ENCODE data around the gene RWDD2A. TPM values are rescaled to one million over a fixed set of nuclear protein-coding genes. Genes with fewer than 3 reads are reported as not detected.

The RWDD2A gene
- total RNA-seq: 1.3 and 1.5 TPM in 2 replicates

DNA sequence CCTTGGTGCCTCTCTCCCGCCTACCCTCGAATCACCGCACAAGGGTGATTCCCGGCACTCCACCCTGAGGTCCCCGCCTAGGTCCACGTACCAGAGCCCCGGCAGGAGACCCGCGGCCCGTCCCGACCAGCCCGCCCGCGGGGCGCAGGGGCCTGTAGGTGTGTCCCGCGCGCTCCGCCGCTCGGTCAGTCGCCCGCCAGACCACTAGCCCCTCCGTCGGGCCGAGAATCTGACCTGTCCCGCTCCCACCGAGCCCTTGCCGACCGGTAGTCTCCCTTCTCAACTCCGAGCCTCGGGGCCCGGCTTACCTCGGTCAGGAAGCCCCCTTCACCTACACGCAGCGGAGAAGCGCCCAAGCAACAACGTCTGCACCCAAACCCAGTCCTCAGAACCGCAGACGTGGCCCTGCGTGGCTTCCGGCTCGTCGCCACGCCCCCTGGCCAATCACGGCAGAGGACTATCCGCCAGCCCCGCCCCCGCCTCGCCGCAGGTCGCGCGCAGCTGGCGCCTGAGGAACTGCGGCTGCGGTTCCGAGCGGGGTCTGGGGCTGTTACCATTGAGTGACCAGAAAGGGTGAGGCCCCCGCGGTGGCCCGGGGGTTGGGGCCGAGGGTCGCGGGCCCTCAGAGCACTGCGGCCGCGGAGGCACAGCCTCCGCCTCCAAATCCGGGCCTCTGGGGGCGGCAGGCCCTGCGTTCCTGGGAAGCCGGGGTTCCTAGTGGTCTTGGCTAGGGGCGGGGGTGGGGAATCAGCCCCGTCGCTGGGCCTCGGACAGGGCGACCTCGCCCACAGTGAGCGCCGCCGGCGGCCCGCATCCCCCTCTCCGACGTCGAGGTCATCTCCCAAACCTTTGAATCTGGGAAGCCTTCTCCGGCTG is at the start of gene RWDD2A, which contains the start of gene PGM3:
Gene RWDD2A, plus strand, starts transcription at position 487 of the 876 bp plus-strand sequence. CDS start 1,095 bp downstream, outside the sequence.
Gene PGM3, minus strand, starts transcription at position 395 of the 876 bp plus-strand sequence. CDS start 2,253 bp downstream, outside the sequence.
- intact Hi-C loops (cut with micrococcal nuclease): loop anchor here (1.0 to 10.0 kb wide), 5 partner anchors 22 to 1440 kb away; partner anchors contain the start of genes CYB5R4, DOP1A, IBTK and RIPPLY2

DNA sequence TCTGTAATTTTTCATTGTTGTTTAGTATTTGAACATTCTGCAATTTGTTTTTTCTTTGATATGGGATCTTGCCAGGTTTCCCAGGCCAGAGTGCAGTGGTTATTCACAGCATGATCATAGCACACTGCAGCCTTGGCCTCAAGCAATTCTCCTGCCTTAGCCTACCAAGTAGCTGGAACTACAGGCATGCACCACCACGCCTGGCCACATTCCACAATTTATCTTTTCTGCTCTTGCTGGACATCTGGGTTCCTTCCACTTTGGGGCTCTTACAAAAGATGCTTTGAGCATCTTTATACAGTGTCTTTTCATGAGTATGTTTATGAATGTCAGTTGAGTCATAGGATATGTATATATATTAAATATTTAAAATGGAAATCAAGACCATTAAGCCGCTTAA is 42.0 kb upstream of the RWDD2A start:
- intact Hi-C loops (cut with micrococcal nuclease): no loop called here

DNA sequence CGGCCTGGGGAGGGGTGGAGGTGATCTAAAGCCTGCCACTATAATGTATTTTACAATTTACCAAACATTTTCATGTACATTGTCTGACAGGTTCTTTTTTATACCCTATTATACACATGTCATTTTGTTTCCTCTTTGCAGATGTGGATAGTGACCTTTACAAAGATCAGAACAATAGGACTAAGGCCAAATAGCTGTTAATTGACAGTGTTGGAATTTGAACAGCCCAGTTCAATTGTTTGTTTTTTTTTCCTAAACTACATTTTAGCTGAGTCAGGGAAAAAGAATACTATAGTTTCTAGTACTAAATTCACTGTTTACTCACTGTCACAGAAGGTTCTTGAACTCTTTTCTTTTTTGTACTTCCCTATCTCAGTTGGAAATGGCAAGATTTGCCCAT is 40.2 kb upstream of the RWDD2A start:
- intact Hi-C loops (cut with micrococcal nuclease): no loop called here

DNA sequence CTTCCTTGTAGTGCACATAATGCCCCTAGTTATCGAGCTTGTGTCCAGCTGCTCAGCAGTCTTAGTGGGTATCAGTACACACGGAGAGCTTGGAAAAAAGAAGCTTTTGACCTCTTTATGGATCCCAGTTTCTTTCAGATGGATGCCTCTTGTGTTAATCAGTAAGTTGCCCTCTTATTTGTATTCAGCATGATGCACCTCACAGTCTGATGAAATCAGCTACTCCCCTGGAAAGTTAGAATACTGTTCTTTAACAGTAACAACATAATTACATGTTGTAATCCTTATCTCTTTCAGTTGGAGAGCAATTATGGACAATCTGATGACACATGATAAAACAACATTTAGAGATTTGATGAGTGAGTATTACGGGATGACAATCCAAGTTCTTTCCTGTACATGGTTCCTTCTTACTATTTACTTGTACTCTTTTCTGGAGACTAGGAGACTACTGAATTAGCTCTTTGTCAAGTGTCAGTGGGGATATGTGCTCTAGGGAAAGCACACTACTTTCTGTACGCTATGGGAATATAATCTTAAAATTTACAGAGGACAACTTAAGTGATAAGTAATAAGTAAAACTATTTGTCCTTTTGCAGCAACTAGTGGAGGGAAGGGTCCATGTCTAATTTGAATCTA is 39.2 kb upstream of the RWDD2A start:
- intact Hi-C loops (cut with micrococcal nuclease): no loop called here

DNA sequence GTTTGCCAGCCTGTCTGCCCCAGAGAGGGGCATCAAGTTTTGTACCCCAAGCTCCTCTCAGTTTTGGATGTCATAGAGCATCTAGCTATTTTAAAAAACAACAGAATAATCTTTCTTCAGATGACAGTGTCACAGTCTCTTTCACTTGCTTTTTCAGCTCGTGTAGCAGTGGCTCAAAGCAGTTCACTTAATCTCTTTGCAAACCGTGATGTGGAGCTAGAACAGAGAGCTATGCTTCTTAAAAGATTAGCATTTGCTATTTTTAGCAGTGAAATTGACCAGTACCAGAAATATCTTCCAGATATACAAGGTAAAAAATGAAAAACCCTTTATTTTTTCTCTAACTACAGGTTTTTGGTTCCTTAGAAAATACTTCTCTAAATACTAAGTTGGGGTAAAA is 37.4 kb upstream of the RWDD2A start:
- intact Hi-C loops (cut with micrococcal nuclease): no loop called here

DNA sequence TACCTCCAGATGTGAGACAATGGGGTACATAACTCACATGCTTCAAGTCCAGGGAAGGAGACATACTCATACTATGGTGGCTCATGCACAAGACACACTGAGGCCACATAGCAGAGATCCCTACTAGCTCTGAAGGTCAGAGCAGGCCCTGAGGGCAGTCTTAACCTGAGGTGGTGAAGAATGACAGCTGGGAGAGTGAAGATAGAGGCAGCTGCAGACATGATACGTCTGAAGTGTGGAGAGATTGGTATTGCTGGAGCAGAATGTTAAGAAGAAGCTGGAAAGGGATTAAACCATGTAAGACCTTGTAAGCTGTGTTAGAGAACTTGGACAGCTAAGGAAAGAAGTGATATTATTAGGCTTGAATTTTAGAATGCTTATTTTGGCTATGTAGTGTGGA is 33.0 kb upstream of the RWDD2A start:
- intact Hi-C loops (cut with micrococcal nuclease): no loop called here

DNA sequence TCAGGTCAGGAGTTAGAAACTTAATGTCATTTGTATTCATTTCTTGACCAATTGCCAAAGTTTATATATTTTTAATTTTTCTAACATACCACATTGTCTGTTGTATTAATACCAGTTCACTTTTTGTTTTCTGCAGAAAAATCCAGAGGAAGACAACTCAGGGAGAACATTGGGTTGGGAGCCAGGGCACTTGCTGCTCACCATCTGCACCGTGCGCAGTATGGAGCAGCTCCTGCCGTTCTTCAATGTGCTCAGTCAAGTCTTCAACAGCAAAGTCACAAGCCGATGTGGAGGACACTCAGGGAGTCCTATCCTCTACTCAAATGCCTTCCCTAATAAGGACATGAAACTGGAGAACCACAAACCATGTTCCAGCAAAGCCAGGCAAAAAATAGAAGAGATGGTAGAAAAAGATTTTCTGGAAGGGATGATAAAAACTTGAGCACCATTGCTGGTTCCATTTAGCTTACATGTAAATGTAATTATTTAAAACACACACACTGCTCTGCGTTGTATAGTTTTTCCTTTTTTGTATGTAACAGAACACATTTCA is 25.4 kb upstream of the RWDD2A start:
- intact Hi-C loops (cut with micrococcal nuclease): no loop called here

DNA sequence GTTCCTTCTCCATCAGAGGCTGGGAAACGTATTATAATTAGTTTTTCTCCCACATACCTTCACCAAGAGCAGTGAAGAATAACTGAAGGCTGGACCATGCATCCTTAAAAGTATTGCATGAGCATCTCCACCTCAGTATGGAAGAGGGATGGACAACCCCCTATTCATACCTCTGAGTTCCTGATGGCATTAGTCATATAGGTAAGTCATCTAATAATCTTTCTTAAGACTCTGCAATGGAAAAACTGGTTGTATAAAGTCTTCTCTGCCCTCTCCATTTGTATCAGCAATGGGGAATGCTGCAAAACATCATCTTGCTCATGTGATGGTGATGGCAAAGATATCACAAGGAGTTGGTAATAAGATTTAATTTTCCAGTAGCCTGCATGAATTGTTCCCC is 24.6 kb upstream of the RWDD2A start:
- intact Hi-C loops (cut with micrococcal nuclease): no loop called here

DNA sequence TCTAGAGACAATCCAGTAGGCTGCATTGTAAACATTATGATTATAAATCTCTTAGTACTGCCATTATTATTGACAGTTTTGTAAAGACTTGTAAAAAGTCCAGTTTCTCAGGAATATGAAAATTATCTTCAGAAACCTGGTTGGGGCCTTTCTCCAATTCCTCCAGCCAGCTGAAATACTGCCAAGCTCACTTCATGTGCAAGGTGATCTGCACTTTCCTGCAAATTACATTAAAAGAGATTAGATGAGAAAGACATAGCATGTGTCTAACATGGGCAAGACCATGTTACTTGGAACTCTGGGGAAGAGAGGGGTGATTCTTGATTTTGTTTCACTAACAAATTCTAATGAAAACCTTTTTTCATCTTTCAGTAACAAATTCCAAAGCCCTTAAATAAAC is 24.1 kb upstream of the RWDD2A start:
- intact Hi-C loops (cut with micrococcal nuclease): no loop called here

DNA sequence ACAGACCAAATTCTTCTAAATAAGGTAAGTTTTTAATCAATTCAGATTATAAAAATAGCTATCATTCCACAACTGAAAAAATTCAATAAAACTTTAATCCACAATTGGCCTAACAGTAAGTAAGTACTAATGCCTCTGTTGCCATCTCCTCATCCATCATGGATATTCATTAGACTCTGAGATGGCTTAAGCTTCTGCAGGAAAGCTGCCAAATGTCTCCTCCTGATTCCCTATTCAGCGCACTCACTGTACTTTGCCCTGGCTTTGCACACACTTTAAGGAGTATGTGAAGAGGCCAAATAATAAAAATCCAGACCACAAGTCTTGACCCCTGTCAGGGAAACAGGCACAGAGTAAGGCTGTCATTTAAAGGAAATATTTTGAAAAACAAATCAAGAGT is 23.6 kb upstream of the RWDD2A start:
- intact Hi-C loops (cut with micrococcal nuclease): no loop called here

DNA sequence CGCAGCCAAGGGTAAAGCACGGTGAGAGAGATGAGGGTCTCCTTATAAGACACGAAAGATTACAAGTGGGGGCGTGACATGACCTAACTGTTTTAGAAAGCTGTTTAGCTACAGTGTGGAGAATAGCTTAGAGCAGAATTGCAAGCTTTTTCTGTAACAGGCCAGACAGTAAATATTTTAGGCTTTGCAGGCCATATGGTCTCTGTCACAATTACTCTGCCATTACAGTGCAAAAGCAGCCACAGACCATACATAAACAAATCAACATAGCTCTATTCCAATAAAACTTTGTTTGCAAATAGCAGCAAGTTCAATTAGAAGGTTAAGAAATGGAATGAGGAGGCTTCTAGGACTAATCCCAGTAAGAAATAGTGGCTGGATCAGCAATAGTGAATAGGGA is 16.9 kb upstream of the RWDD2A start:
- intact Hi-C loops (cut with micrococcal nuclease): no loop called here

DNA sequence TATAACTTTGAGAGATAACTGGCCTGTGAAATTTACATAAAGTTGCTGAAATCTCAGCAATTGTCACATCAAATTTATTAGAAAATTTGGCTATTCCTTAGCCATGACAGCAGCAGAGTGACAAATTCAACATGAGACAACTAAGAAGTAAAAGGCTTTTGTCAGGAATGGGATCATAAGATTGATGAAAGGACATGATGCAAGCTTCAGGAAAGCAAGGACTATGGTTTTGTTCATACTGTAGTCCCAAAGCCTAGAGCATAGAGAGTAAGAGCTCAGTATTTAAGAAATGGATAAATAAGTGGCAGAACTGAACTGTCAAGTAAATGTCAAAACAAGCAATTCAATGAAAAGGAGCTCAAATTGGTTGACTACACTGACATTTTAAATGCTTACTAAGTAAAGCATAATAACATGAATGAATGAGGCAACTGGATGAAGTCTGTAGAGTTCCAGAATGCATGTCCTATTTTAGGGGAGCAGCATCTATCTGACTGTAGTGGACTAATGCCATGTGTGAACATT is 12.7 kb upstream of the RWDD2A start:
- intact Hi-C loops (cut with micrococcal nuclease): no loop called here

DNA sequence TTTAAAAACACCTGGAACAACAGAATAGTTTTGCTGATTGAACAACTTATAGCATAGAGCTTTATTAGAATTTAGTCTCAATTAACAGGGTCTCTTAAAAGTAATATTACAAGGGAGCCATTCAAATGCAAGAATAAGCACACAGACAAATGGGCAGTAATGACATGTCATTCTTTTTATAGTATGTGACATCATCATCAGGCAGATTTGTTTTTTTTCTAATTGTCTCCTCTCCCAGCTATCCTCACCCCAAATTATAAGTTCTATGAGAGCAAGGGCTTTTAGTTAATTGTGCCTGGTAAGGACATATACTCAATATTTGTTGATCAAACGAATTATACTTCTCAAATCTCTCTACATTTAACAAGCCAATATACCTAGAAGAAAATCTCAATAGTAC is 11.0 kb upstream of the RWDD2A start:
- intact Hi-C loops (cut with micrococcal nuclease): no loop called here

DNA sequence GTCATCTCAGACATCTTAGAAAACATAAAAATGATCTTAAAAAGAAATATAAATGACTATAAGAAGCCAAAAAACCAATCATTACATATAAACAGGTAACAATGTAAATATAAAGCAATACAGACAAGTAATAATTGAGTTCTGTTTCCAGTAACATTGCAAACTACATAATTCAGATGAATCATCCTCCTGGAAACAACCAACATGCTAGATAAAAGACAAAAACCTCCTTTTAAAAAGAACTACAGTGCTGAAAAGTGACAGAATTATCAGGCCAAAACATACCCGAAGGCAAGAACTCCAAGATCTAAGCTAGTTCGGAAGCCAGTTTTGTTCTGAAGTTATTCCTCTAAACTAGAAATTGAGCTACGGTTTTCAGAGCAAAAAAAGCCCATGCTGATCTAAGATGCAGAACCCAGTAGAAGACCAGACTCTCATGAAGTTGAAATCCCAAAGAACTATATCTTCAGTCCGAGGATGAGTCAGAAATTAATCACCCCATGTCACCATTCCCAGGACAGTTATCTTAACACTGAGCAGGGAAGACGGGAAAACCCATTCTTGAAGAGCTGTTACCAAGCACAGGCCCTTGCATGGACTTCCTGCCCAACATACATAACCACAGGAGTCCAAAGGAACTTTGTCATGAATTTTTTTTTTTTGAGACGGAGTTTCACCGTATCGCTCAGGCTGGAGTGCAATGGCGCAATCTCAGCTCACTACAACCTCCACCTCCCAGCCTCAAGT is 9.9 kb upstream of the RWDD2A start:
- intact Hi-C loops (cut with micrococcal nuclease): no loop called here

DNA sequence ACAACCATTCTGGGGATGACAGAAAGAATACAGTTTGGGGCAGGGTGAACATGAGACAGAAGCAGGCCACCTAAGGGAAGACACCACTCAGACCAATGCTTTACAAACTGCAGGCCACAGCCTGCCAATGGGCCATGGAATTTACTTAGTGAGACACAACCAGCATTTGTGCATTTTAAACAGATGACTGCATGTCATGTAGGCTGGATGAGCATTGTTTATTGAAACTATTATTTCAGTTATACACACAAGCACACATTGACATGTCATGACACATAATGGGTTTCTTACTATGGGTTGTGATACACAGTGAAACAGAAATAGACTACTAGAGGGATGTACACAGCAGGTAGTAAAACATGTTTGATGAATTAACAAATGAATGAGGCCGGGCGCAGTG is 8.1 kb upstream of the RWDD2A start:
- intact Hi-C loops (cut with micrococcal nuclease): no loop called here

DNA sequence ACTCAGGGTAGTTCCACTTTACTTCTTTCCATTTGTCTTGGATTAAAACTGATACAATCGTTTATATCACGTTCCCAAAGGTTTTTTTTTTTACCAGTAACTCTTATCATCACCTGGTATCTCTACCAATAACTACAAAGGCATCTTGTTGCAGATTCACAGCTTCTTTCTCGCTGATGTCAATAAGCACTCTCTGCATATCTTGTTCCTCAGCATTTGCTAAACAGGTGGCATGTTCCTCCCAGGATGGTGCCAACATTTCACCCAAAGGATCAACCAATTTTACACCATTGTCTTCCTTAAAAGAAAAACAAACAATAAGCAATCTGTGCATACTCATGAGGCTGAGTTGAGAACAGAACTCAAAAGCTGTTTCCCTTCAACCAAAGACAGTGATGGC is 4.7 kb upstream of the RWDD2A start:
- intact Hi-C loops (cut with micrococcal nuclease): no loop called here

DNA sequence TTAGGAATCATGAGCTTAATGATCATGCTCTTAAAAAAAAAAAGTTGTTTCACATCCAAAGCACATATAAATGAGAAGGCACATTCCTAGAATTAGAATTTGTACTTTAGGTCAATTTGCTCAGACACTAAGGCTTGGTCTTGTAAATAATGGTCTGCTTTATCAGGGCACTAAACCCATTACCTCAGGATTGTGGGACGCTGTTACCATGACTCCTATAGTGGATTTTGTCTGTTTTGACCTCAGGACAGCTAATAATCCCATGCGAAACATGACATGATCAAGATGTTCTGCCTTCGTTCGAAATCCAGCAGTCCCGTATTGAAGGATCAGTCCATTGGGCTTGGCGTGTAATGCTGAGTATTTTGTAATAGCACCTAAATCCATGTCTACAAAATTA is 2.5 kb upstream of the RWDD2A start:
- intact Hi-C loops (cut with micrococcal nuclease): loop anchor here (10.0 kb wide), 1 partner anchor 664 kb away; the partner anchor contains the start of genes CYB5R4 and RIPPLY2

DNA sequence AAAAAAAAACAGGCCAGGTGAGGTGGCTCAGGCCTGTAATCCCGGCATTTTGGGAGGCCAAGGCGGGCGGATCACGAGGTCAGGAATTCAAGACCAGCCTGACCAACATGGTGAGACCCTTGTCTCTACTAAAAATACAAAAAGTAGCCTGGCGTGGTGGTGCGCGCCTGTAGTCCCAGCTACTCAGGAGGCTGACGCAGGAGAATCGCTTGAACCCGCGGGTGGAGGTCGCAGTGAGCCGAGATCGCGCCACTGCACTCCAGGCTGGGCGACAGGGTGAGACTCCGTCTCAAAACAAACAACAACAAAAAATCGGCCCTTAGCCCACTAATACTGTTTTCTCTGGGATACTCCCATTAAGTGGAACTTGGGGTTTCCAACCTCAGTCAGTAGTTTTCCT is 1.2 kb upstream of the RWDD2A start:
- intact Hi-C loops (cut with micrococcal nuclease): loop anchor here (2.0 to 10.0 kb wide), 3 partner anchors 663 to 1439 kb away; partner anchors contain the start of genes CYB5R4, IBTK, RIPPLY2 and TENT5A

DNA sequence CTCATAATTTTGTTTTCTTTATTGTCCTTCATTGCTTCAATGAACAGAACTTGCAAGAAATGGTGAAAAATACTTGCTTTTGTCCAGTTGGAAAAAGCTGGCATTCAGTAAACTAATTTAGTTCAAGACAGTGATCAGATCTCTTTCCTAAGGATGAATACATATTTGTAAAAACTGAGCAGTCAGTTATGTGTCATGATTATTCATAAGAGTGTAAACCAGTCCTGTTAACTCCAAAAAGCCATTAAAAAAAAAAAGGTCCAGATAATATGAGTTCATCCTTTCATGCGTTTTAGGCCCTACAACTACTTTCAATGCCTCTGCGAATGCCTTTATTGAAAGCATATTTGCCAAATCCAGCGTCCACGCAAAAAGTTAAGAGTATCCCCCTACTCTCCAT is 701 bp upstream of the RWDD2A start:
- intact Hi-C loops (cut with micrococcal nuclease): loop anchor here (2.0 to 10.0 kb wide), 3 partner anchors 662 to 1440 kb away; partner anchors contain the start of genes CYB5R4, IBTK, RIPPLY2 and TENT5A

DNA sequence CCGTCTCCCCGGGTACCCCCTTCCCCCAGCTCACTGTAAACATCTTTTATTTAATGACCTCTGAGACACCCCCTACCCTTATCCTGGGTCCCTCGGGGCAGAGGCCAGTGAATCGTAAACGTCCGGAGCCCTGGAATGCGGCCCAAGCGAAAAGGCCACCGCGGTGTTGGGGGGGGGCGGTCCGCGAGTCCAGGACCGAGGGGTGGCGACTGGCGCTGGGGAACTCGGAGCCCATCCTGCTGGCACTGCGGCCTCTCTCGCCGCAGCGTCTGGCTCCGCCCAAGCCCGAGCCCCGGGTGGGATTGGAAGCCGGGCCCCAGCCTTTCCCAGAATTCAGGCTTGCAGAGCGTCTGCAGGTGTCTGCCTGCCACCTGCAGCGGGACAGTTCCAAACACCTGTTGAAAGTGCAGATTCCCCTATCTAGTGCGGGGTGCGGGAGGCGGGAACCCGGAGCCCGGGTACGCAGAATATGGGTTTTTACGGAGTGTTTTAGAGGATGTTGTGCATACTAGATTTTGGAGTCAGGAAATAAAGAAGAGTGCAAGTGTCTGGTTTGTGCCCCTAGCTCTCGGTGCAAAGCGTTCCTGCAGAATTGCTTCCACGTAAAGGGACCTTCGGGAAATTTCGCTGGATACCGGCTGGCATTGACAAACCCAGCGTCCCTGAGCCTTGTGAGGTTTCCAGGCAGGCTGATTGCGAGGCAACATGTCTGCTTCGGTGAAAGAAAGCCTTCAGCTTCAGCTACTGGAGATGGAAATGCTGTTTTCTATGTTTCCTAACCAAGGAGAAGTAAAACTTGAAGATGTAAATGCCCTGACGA is 800 bp downstream of the RWDD2A start:
- intact Hi-C loops (cut with micrococcal nuclease): loop anchor here (1.0 to 10.0 kb wide), 5 partner anchors 21 to 1441 kb away; partner anchors contain the start of genes CYB5R4, DOP1A, IBTK and RIPPLY2
